Glutamatergic neuron (in vitro differentiated cells): ENCODE measurements around the gene CARD14. TPM values are rescaled to one million over a fixed set of nuclear protein-coding genes. Genes with fewer than 3 reads are reported as not detected.
A peak's percentile ranks its signal among the peaks of the same experiment; 100 is the strongest.
"Not testable (repeated sequence)": the region's sequence is repeated elsewhere in the genome, so short reads cannot be mapped to it uniquely, and the experiment has no call there.

Experiments used
- DNase-seq: peaks from one replicate; pipeline ENCODE4 v3.0.0; 2022
- H3K27ac Mint-ChIP-seq: one replicate; pipeline ENCODE4 v1.8.0; 2020; ENCODE audit warnings: mild to moderate bottlenecking, mixed read lengths, inconsistent platforms; ENCODE audit not compliant: unreplicated experiment
- H3K27me3 Mint-ChIP-seq: one replicate; pipeline ENCODE4 v1.8.0; 2020; ENCODE audit warnings: mild to moderate bottlenecking, moderate library complexity, mixed read lengths, inconsistent platforms; ENCODE audit not compliant: unreplicated experiment
- H3K36me3 Mint-ChIP-seq: one replicate; pipeline ENCODE4 v1.8.0; 2020; ENCODE audit warnings: mild to moderate bottlenecking, mixed read lengths, inconsistent platforms; ENCODE audit not compliant: unreplicated experiment
- H3K4me1 Mint-ChIP-seq: one replicate; pipeline ENCODE4 v1.8.0; 2020; ENCODE audit warnings: mild to moderate bottlenecking, low read depth, mixed read lengths, inconsistent platforms; ENCODE audit not compliant: unreplicated experiment
- H3K4me3 Mint-ChIP-seq: one replicate; pipeline ENCODE4 v1.8.0; 2020; ENCODE audit warnings: mild to moderate bottlenecking, mixed read lengths, inconsistent platforms; ENCODE audit not compliant: unreplicated experiment
- H3K9me3 Mint-ChIP-seq: one replicate; pipeline ENCODE4 v1.8.0; 2020; ENCODE audit warnings: mild to moderate bottlenecking, moderate library complexity, mixed read lengths, inconsistent platforms; ENCODE audit not compliant: unreplicated experiment
- total RNA-seq: library from RNA; stranded (reverse); fragmentation: NEBNext Ultra II Directional; extraction: Animal tissue kit (Norgen Biotek cat#: 25700); gene quantifications from one replicate; pipeline ENCODE4 v1.2.1, GENCODE V29; 2021; ENCODE audit not compliant: unreplicated experiment
- TF ChIP-seq, protein P1 (sequence below): fragments of 200-600 bp; sonication (generic); IDR thresholded peaks from one replicate; pipeline ENCODE4 v1.5.0; 2021; ENCODE audit not compliant: partially characterized antibody, unreplicated experiment

The CARD14 gene
- total RNA-seq, 1 donor from 2014 or later, result 1.1 TPM

DNA sequence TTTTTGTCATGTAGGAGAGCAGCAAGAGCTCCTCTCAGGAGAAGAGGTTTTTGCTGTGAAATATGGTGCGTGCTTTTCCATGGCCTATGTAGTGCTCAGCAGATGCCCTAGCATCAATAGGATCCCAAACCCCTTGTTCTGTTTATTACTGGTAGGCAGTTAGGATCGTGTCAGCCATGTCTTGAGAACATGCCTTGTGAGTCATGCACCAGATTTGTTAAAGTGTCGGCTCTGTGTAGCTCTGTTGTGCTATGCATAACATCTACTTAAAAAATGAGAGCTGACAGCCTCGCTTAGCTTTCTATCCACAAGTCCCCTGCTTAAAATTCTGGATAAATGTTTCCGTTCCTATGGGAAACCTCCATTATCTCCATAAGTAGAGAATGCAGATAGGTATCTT, 18.5 kb upstream of the CARD14 start:
- TF ChIP-seq, protein P1, sequence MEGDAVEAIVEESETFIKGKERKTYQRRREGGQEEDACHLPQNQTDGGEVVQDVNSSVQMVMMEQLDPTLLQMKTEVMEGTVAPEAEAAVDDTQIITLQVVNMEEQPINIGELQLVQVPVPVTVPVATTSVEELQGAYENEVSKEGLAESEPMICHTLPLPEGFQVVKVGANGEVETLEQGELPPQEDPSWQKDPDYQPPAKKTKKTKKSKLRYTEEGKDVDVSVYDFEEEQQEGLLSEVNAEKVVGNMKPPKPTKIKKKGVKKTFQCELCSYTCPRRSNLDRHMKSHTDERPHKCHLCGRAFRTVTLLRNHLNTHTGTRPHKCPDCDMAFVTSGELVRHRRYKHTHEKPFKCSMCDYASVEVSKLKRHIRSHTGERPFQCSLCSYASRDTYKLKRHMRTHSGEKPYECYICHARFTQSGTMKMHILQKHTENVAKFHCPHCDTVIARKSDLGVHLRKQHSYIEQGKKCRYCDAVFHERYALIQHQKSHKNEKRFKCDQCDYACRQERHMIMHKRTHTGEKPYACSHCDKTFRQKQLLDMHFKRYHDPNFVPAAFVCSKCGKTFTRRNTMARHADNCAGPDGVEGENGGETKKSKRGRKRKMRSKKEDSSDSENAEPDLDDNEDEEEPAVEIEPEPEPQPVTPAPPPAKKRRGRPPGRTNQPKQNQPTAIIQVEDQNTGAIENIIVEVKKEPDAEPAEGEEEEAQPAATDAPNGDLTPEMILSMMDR, result no peak
- H3K27ac Mint-ChIP-seq, result no peak overlapping the region
- DNase-seq, result no peak
- no peak overlapping the region for H3K4me3 Mint-ChIP-seq
- no peaks in the 10 kb centered on the region for H3K36me3 Mint-ChIP-seq
- peaks cover 15% of the 10 kb centered on the region for H3K4me1 Mint-ChIP-seq
- H3K9me3 Mint-ChIP-seq, result peaks cover 16% of the 10 kb centered on the region
- H3K27me3 Mint-ChIP-seq, result peaks cover 11% of the 10 kb centered on the region

DNA sequence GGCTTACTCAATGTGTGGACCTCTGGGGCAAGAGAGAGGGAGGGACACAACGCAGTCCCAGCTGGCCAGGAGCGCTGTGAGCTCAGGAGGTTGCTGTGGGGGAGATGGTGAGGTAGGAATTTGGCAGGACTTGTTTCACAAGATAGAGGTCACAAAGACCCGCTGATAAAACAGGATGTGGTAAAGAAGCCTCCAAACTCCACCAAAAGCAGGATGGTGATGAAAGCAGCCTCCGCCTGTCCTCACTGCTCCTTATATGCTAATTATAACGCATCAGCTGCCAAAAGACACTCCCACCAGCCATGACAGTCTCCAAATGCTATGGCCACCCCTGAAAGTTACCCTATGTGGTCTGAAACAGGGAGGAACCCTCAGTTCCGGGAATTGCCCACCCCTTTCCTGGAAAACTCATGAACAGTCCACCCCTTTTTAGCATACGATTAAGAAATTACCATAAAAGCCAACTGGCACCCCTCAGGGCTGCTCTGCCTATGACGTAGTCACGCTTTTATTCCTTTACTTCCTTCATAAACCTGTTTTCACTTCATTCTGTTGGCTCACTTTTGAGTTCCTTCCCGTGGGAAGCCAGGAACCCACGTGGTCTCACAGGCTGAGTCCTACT, 17.6 kb upstream of the CARD14 start:
- peaks cover 15% of the 10 kb centered on the region for H3K4me1 Mint-ChIP-seq
- H3K9me3 Mint-ChIP-seq, result peaks cover 15% of the 10 kb centered on the region
- no peak for DNase-seq
- peak overlapping the region; percentile 34 for H3K27ac Mint-ChIP-seq
- H3K4me3 Mint-ChIP-seq, result no peak overlapping the region
- peaks cover 8% of the 10 kb centered on the region for H3K27me3 Mint-ChIP-seq
- TF ChIP-seq, protein P1, result no peak
- no peaks in the 10 kb centered on the region for H3K36me3 Mint-ChIP-seq

DNA sequence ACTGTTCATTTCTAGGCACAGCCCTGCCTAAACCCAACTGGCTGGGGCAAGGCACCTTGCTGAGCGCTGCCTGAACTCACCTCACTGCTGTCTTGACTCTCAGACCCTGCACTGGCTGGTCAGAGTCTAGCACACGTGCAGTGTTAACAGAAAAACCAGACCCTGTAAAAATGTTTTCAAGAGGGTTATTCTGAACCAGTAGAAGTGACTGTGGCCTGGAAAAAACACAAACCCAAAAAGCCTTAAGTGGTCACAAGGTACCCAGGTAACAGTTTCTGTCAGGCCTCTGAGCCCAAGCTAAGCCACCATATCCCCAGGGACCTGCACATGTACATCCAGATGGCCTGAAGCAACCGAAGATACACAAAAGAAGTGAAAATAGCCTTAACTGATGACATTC, 16.8 kb upstream of the CARD14 start:
- no peak for DNase-seq
- Mint-ChIP-seq H3K36me3 (no peaks in the 10 kb centered on the region), H3K27me3 (peaks cover 6% of the 10 kb centered on the region), H3K9me3 (peaks cover 13% of the 10 kb centered on the region), H3K27ac (no peak overlapping the region), H3K4me1 (peaks cover 15% of the 10 kb centered on the region), H3K4me3 (no peak overlapping the region)
- TF ChIP-seq, protein P1, result no peak

DNA sequence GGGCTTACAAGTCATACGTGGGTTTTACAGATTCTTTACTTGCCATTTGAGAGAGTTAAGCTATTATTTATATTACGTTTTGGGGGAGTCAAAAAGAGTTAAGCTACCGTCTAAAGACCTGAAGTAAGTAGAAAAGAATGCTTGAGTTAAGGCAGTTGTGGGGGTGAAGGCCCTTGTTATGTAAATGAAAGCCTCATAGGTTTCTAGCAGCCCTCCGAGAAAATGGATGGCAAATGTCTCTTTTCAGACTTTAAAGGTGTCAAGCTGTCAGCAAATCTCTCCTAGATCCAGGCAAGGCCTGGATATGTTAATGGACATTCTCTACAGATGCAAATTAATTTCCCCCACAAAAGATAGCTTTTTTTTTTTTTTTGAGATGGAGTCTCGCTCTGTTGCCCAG, 15.7 kb upstream of the CARD14 start:
- Mint-ChIP-seq H3K4me3 (no peak overlapping the region), H3K9me3 (peaks cover 6% of the 10 kb centered on the region), H3K4me1 (peaks cover 13% of the 10 kb centered on the region), H3K27me3 (peaks cover 1% of the 10 kb centered on the region), H3K27ac (no peak overlapping the region), H3K36me3 (no peaks in the 10 kb centered on the region)
- no peak for DNase-seq
- TF ChIP-seq, protein P1, result no peak

DNA sequence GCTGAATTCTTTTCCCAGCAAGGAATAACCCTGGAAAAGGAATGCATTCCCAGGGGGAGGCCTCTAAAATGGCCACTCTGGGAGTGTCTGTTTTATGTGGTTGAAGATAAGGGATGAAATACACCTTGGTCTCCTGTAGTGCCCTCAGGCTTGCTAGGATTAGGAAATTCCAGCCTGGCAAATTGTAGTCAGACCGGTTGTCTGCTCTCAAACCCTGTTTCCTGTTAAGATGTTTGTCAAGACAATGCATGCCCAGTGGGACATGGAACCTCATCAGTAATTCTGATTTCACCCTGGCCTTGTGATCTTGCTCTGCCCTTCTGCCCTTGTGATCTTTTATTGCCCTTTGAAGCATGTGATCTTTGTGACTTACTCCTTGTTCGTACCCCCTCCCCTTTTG, 14.2 kb upstream of the CARD14 start:
- DNase-seq, H3K9me3 Mint-ChIP-seq, H3K27me3 Mint-ChIP-seq, H3K36me3 Mint-ChIP-seq, H3K4me3 Mint-ChIP-seq: not testable (repeated sequence)
- Mint-ChIP-seq H3K27ac (peak overlapping the region; percentile 11), H3K4me1 (peaks cover 27% of the 10 kb centered on the region)
